Measurements from ENCODE around the gene TMEM151B. TPM values are rescaled to one million over a fixed set of nuclear protein-coding genes. Genes with fewer than 3 reads are reported as not detected.
A peak's percentile ranks its signal among the peaks of the same experiment; 100 is the strongest.

The TMEM151B gene
- total RNA-seq, 2 donors from 2014 or later = 0.12 to 0.19 TPM

DNA sequence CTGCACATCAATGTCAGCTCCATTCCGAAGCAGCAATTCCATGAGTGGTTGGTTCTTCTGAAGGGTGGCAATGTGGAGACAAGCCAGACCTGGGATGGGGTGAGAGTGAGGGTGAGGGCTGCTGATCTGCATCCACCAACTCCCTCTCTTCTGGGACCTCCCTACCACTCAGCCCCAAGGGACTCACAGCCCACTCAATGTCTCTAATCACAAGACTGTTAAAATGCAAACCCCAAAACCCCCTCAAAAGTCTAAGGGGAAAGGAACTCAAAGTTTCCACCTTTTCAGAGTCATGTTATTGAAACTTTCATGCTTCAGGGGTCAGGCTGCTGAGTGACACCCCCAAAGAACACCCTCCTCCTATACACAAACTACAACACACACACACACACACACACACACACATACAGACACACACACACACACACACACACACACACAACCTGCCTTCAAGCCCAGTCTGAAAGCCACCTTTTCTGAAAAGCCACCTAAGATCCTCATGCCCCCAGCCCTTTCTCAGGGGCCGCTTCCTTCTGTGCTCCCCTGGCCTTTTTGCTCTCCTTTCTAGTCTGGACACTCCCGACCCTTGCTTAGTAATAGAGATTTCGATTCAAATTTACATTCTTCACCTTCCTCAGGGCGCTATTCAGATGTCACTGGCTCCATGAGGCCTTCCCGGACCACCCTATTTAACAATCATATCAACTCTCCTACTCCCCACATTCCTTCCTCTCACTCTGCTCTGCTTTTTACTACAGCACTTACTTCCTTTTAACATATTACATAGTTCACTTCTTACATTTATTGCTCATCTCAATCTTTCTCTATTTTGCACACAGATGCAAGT is 9.6 kb upstream of the TMEM151B start:
- intact Hi-C loops (cut with DNase I) = no loop called here
- Histone ChIP-seq H3K9ac (ENCODE audit: low read depth in 2 of 2, low read length in 2 of 2) (no peak overlapping the region), H3K27ac (no peak overlapping the region), H3K36me3 (peaks cover 8% of the 10 kb centered on the region), H3K9me3 (no peaks in the 10 kb centered on the region), H3K4me1 (peaks cover 18% of the 10 kb centered on the region), H3K4me3 (no peak overlapping the region), H3K27me3 (no peaks in the 10 kb centered on the region)
- no peak for DNase-seq
- TF ChIP-seq, protein P1, sequence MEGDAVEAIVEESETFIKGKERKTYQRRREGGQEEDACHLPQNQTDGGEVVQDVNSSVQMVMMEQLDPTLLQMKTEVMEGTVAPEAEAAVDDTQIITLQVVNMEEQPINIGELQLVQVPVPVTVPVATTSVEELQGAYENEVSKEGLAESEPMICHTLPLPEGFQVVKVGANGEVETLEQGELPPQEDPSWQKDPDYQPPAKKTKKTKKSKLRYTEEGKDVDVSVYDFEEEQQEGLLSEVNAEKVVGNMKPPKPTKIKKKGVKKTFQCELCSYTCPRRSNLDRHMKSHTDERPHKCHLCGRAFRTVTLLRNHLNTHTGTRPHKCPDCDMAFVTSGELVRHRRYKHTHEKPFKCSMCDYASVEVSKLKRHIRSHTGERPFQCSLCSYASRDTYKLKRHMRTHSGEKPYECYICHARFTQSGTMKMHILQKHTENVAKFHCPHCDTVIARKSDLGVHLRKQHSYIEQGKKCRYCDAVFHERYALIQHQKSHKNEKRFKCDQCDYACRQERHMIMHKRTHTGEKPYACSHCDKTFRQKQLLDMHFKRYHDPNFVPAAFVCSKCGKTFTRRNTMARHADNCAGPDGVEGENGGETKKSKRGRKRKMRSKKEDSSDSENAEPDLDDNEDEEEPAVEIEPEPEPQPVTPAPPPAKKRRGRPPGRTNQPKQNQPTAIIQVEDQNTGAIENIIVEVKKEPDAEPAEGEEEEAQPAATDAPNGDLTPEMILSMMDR (IDR thresholded peaks at IDR 0.05) = no peak

DNA sequence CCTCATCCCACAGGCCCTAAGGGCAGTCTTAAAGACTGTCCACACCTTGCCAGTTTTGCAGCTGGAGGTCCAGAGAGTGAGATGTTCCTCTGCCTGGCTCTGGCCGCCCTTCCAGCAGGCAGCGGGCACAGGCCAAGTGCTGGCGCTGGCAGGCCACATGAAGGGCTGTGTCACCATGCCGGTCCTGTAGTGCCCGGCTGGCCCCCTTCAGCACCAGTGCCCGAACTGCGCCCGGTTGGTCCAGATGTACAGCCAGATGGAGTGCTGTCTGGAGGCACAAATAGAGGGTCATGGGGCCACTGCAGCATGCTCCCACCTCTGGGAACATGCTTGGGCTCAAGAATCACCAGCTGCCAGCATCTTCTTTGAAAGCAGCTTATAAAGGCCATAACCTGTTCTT is 8.7 kb upstream of the TMEM151B start:
- peaks cover 13% of the 10 kb centered on the region for H3K4me1 ChIP-seq
- intact Hi-C loops (cut with DNase I) = no loop called here
- no peak overlapping the region for H3K9ac ChIP-seq (ENCODE audit: low read depth in 2 of 2, low read length in 2 of 2)
- TF ChIP-seq, protein P1 (IDR thresholded peaks at IDR 0.05) = no peak
- no peaks in the 10 kb centered on the region for H3K9me3 ChIP-seq
- no peak overlapping the region for H3K4me3 ChIP-seq
- H3K27me3 ChIP-seq = no peaks in the 10 kb centered on the region
- no peak overlapping the region for H3K27ac ChIP-seq
- no peak for DNase-seq
- H3K36me3 ChIP-seq = peaks cover 8% of the 10 kb centered on the region

DNA sequence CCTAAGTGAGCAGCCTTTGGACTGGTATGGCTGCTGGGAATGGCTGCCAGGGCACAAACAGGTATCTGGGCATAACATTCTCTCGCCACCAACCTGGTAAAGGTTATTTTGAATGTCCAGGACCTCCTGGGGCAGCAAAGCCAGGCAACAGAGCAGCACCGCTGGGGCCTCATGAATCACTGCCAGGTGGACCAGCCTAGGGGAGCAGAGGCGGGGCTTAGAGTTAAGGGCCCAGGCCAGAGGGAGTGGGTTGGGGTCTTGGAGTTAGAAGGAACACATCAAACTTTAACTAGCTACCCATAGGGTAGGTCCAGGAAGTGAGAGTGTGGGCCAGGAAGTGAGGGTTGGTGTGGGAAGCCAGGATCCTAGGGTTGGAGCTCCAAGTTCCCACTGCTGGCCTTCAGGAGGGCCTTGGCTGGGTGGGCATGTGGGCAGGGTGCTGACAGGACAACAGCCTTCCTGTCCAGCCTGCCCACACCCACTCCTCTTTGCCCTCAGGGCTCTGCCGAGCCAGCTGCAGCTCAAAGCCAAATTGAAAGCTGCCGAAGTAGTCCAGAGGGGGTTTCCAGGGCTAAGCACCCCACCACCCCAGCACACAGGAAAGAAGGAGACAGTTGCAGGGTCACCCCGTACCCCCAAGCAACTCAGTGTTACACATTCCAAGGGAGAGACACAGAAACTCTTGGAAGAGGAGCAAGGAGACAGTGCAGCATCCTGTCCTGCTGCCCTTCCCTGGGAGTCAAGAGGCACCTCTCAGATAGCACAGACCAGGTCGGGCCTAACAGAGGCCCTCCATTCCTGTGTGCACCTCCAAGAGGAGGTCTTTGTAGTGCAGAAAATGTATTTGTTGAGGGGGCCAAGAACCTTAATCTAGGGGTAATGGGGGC is 7.5 kb upstream of the TMEM151B start:
- H3K36me3 ChIP-seq = peaks cover 8% of the 10 kb centered on the region
- intact Hi-C loops (cut with DNase I) = no loop called here

DNA sequence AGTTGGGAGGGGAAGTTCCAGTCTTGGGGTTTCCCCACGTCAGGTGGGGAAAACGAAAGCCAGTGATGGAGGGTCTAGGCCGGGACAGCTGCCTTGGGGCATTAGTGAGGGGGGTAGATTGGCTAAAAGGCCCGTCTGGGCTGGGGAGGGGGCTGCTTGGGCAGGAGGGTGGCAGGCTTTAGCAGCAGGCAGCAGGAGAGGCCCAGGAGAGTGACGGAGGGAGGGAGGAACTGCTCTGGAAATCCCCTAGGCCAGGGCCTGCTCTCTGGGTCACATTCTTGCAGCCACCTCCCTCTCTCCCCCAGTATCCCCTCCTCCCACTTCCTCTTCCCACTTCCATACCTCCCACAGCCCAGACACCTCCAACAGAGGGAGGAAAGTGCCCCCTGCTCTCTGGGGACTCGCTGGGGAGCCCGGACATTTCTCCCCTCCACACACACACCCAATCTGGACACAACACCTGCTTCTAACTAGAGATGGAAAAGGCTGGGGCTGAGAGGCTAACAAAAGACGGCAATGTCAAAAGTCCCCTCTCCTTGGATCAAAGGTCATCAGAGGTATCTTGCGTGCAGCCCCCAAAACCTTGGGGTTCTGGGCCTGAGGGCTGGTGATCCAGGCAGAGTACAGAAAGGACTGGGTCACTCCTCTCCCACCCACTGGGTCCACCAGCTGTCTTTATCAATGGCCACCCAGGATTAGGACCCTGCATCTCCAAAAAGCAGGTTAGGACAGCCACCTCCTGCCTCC is 6.7 kb upstream of the TMEM151B start:
- no peaks in the 10 kb centered on the region for H3K9me3 ChIP-seq
- intact Hi-C loops (cut with DNase I) = no loop called here
- peaks cover 10% of the 10 kb centered on the region for H3K4me1 ChIP-seq
- no peaks in the 10 kb centered on the region for H3K27me3 ChIP-seq
- peaks cover 8% of the 10 kb centered on the region for H3K36me3 ChIP-seq
- H3K9ac ChIP-seq (ENCODE audit: low read depth in 2 of 2, low read length in 2 of 2) = peak overlapping the region; percentile 89 to 95
- H3K4me3 ChIP-seq = peak overlapping the region; percentile 92
- peak; percentile 56 for DNase-seq
- peak overlapping the region; percentile 85 for H3K27ac ChIP-seq
- TF ChIP-seq, protein P1 (IDR thresholded peaks at IDR 0.05) = no peak

More for the DNA sequence above, 7.5 kb upstream of the TMEM151B start:
- DNase-seq = no peak
- H3K27ac ChIP-seq = no peak overlapping the region
- no peaks in the 10 kb centered on the region for H3K27me3 ChIP-seq
- peak overlapping the region; percentile 92 for H3K4me3 ChIP-seq
- TF ChIP-seq, protein P1 (IDR thresholded peaks at IDR 0.05) = no peak
- peak overlapping the region; percentile 89 to 95 for H3K9ac ChIP-seq (ENCODE audit: low read depth in 2 of 2, low read length in 2 of 2)
- no peaks in the 10 kb centered on the region for H3K9me3 ChIP-seq
- peaks cover 10% of the 10 kb centered on the region for H3K4me1 ChIP-seq

All from colonic mucosa (tissue), 4 donors.